LoVo (cell line): Measurements from ENCODE around the gene SLF1.
"Not testable (repeated sequence)": the region's sequence is repeated elsewhere in the genome, so short reads cannot be mapped to it uniquely, and the experiment has no call there.

ENCODE experiments used
- DNase-seq: peaks from one replicate; pipeline ENCODE4 v3.0.0-alpha.2; 2016; ENCODE audit warnings: low spot score

The SLF1 gene

GRCh38 chr5:94618493-94619328, at the start of gene SLF1, which contains the start of gene KIAA0825:
Gene SLF1, plus strand, starts transcription at chr5:94618669. Its CDS starts 10,142 bp downstream, at chr5:94628811.
Gene KIAA0825, minus strand, starts transcription at chr5:94618604. Its CDS starts 81,478 bp downstream, at chr5:94537126.
- peak; percentile 91 for DNase-seq

- DNase-seq = no peak
Observed at GRCh38 chr5:94571415-94571814, 47.1 kb upstream of the SLF1 start.

GRCh38 chr5:94573349-94573748, 45.1 kb upstream of the SLF1 start:
- DNase-seq = not testable (repeated sequence)

GRCh38 chr5:94575196-94575595, 43.3 kb upstream of the SLF1 start:
- DNase-seq = no peak

- no peak for DNase-seq
Observed at GRCh38 chr5:94577466-94578245, 40.8 kb upstream of the SLF1 start.

GRCh38 chr5:94595281-94595840, 23.1 kb upstream of the SLF1 start:
- no peak for DNase-seq

- no peak for DNase-seq
Observed at GRCh38 chr5:94613583-94613982, 4.9 kb upstream of the SLF1 start.

GRCh38 chr5:94614156-94614805, 4.2 kb upstream of the SLF1 start:
- DNase-seq = no peak

GRCh38 chr5:94615862-94616261, 2.6 kb upstream of the SLF1 start:
- DNase-seq = no peak

GRCh38 chr5:94618029-94618492, 408 bp upstream of the SLF1 start:
- peak; percentile 77 for DNase-seq

- no peak for DNase-seq
Observed at GRCh38 chr5:94620256-94620655, 1.8 kb downstream of the SLF1 start.

GRCh38 chr5:94621763-94622162, 3.3 kb downstream of the SLF1 start:
- no peak for DNase-seq

GRCh38 chr5:94623011-94623410, 4.5 kb downstream of the SLF1 start:
- DNase-seq = no peak

GRCh38 chr5:94623877-94624276, 5.4 kb downstream of the SLF1 start:
- no peak for DNase-seq

- no peak for DNase-seq
Observed at GRCh38 chr5:94627191-94627590, 8.7 kb downstream of the SLF1 start.

- no peak for DNase-seq
Observed at GRCh38 chr5:94632024-94632423, 13.6 kb downstream of the SLF1 start.

GRCh38 chr5:94640176-94640575, 21.7 kb downstream of the SLF1 start:
- no peak for DNase-seq

- DNase-seq = no peak
Observed at GRCh38 chr5:94645053-94645452, 26.6 kb downstream of the SLF1 start.

GRCh38 chr5:94646758-94647157, 28.3 kb downstream of the SLF1 start:
- DNase-seq = no peak

GRCh38 chr5:94649874-94650273, 31.4 kb downstream of the SLF1 start:
- DNase-seq = no peak

- no peak for DNase-seq
Observed at GRCh38 chr5:94658272-94658671, 39.8 kb downstream of the SLF1 start.

- DNase-seq = no peak
Observed at GRCh38 chr5:94660506-94660905, 42.0 kb downstream of the SLF1 start.
